PC-9 (cell line): ENCODE results near the gene VANGL2.

Experiments used
- EZH2 ChIP-seq: fragments of 200-600 bp; sonication (generic); IDR thresholded peaks from 2 replicates; pipeline ENCODE4 v1.8.0; 2017; ENCODE audit warnings: antibody characterized with exemption, low read depth
- TF ChIP-seq, protein P1 (sequence below): fragments of 200-600 bp; sonication (generic); conservative IDR thresholded peaks from 2 replicates; pipeline ENCODE4 v1.6.1; 2017; ENCODE audit warnings: mixed run types, antibody characterized with exemption, mild to moderate bottlenecking, moderate library complexity

DNA sequence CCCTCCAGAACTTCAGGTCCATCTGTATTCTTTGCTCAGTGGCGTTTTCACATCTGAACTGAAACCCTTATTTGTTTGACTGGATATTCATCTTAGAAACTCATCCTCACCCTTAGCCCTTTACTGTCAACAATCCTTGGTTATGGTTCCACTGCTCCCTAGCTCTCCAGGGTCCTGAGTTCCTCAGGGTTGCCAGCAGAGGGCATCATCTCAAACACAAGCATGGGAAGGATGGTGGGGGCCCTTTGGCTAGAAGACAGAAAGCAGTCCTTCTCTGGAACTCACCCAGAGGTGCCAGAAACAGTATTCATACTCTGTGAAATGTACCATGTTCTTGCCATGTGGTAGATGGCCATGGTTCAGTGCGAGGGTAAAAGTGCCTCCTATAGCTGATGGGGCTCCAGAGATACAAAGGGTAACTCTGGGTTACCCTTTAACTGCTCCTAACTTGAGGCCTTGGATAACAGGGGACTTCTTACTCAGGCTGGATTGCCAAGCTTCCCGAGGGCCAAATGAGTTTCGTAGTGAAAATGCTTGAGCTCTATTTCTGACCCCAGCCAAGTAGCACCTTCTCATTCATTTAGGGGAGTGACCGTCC lies 45.9 kb upstream of the VANGL2 start:
- TF ChIP-seq, protein P1, sequence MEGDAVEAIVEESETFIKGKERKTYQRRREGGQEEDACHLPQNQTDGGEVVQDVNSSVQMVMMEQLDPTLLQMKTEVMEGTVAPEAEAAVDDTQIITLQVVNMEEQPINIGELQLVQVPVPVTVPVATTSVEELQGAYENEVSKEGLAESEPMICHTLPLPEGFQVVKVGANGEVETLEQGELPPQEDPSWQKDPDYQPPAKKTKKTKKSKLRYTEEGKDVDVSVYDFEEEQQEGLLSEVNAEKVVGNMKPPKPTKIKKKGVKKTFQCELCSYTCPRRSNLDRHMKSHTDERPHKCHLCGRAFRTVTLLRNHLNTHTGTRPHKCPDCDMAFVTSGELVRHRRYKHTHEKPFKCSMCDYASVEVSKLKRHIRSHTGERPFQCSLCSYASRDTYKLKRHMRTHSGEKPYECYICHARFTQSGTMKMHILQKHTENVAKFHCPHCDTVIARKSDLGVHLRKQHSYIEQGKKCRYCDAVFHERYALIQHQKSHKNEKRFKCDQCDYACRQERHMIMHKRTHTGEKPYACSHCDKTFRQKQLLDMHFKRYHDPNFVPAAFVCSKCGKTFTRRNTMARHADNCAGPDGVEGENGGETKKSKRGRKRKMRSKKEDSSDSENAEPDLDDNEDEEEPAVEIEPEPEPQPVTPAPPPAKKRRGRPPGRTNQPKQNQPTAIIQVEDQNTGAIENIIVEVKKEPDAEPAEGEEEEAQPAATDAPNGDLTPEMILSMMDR: peak; percentile 58; the same call in 1 of the 2 replicates
- TF ChIP-seq EZH2: no peak
